Measurements from ENCODE around the gene DAGLB.

DNA sequence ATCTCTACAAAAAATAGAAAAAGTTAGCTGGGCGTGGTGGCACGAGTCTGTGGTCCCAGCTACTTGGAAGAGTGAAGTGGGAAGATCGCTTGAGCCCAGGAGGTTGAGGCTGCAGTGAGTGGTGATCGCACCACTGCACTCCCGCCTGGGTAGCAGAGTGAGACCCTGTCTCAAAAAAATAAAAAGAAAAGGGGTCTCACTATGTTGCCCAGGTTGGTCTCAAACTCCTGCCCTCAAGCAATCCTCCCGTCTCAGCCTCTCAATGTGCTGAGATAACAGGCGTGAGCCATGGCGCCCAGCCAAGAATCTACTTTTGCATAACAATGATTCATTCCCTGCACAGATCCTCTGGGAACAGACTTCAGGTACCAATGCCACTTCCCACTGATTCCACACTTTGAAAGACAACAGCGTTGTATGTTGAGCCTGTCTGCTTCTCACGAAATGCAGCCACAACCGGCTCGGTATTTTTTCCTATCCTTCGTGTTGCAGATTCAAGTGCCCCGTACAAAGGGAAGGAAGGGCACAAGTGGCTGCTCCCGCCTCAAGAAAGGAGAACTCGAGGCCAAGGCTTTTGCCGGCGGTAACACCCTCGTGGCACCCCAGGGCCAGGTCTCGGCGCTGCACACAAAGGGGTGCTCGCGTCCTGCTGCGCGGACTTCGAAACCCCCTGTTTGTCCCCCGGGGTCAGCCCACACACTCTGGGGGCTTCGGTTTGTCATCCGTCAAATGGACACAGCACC is 745 bp downstream of the DAGLB start:
- TF ChIP-seq, protein P1, sequence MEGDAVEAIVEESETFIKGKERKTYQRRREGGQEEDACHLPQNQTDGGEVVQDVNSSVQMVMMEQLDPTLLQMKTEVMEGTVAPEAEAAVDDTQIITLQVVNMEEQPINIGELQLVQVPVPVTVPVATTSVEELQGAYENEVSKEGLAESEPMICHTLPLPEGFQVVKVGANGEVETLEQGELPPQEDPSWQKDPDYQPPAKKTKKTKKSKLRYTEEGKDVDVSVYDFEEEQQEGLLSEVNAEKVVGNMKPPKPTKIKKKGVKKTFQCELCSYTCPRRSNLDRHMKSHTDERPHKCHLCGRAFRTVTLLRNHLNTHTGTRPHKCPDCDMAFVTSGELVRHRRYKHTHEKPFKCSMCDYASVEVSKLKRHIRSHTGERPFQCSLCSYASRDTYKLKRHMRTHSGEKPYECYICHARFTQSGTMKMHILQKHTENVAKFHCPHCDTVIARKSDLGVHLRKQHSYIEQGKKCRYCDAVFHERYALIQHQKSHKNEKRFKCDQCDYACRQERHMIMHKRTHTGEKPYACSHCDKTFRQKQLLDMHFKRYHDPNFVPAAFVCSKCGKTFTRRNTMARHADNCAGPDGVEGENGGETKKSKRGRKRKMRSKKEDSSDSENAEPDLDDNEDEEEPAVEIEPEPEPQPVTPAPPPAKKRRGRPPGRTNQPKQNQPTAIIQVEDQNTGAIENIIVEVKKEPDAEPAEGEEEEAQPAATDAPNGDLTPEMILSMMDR (IDR thresholded peaks at IDR 0.05 in 8 of 11, conservative IDR thresholded peaks at IDR 0.05 in 3 of 11): no peak
- TF ChIP-seq POLR2AphosphoS5 (IDR thresholded peaks at IDR 0.05) (peak in 1 of 3 donors; percentile 7), POLR2A (IDR thresholded peaks at IDR 0.05) (no peak)
